Measurements from ENCODE around the gene HCRT.
"Not testable (repeated sequence)": the region's sequence is repeated elsewhere in the genome, so short reads cannot be mapped to it uniquely, and the experiment has no call there.

The HCRT gene

GRCh38 chr17:42198897-42199296 is 13.6 kb upstream of the HCRT start:
- no peak for DNase-seq (ENCODE audit: low read depth, low spot score)

GRCh38 chr17:42197564-42198156 is 12.4 kb upstream of the HCRT start:
- no peak for DNase-seq (ENCODE audit: low read depth, low spot score)

- DNase-seq (ENCODE audit: low read depth, low spot score), result no peak
Measured at GRCh38 chr17:42193969-42194899, 9.0 kb upstream of the HCRT start, which contains the start of gene GHDC. TSS of gene GHDC (minus strand) at chr17:42194494. CDS start at chr17:42193581, 913 bp downstream.

GRCh38 chr17:42193216-42193968 is 8.1 kb upstream of the HCRT start:
- DNase-seq (ENCODE audit: low read depth, low spot score), result no peak

- no peak for DNase-seq (ENCODE audit: low read depth, low spot score)
Measured at GRCh38 chr17:42192189-42193126, 7.2 kb upstream of the HCRT start.

- no peak for DNase-seq (ENCODE audit: low read depth, low spot score)
Measured at GRCh38 chr17:42191275-42191608, 6.0 kb upstream of the HCRT start.

- no peak for DNase-seq (ENCODE audit: low read depth, low spot score)
Measured at GRCh38 chr17:42190491-42191274, 5.4 kb upstream of the HCRT start.

- DNase-seq (ENCODE audit: low read depth, low spot score), result no peak
Measured at GRCh38 chr17:42189651-42189965, 4.4 kb upstream of the HCRT start.

- DNase-seq (ENCODE audit: low read depth, low spot score), result no peak
Measured at GRCh38 chr17:42188749-42189650, 3.7 kb upstream of the HCRT start.

- DNase-seq (ENCODE audit: low read depth, low spot score), result no peak
Measured at GRCh38 chr17:42187833-42188232, 2.6 kb upstream of the HCRT start.

GRCh38 chr17:42186191-42186590 is 939 bp upstream of the HCRT start:
- not testable (repeated sequence) for DNase-seq (ENCODE audit: low read depth, low spot score)

GRCh38 chr17:42185621-42185930 is 324 bp upstream of the HCRT start:
- no peak for DNase-seq (ENCODE audit: low read depth, low spot score)

GRCh38 chr17:42183741-42184711 is 1.2 kb downstream of the HCRT start:
- no peak for DNase-seq (ENCODE audit: low read depth, low spot score)

- DNase-seq (ENCODE audit: low read depth, low spot score), result no peak
Measured at GRCh38 chr17:42182927-42183734, 2.1 kb downstream of the HCRT start.

- DNase-seq (ENCODE audit: low read depth, low spot score), result no peak
Measured at GRCh38 chr17:42181851-42182207, 3.4 kb downstream of the HCRT start.

GRCh38 chr17:42180922-42181850 is 4.1 kb downstream of the HCRT start, which contains the start of gene KCNH4:
TSS of gene KCNH4 (minus strand) at chr17:42181142. CDS start at chr17:42180945, 197 bp downstream.
- DNase-seq (ENCODE audit: low read depth, low spot score), result no peak
